Stimulated activated CD8-positive, alpha-beta memory T cell treated with anti-CD3 and anti-CD28 coated beads, Interleukin-7, amount 100 ng/mL, for 24 hours (primary cell): ENCODE measurements around the gene DDTL.

ENCODE experiments used
- DNase-seq: peaks from one replicate; pipeline ENCODE4 v3.0.0-alpha.2; 2020; ENCODE audit warnings: low read depth

The DDTL gene

DNA sequence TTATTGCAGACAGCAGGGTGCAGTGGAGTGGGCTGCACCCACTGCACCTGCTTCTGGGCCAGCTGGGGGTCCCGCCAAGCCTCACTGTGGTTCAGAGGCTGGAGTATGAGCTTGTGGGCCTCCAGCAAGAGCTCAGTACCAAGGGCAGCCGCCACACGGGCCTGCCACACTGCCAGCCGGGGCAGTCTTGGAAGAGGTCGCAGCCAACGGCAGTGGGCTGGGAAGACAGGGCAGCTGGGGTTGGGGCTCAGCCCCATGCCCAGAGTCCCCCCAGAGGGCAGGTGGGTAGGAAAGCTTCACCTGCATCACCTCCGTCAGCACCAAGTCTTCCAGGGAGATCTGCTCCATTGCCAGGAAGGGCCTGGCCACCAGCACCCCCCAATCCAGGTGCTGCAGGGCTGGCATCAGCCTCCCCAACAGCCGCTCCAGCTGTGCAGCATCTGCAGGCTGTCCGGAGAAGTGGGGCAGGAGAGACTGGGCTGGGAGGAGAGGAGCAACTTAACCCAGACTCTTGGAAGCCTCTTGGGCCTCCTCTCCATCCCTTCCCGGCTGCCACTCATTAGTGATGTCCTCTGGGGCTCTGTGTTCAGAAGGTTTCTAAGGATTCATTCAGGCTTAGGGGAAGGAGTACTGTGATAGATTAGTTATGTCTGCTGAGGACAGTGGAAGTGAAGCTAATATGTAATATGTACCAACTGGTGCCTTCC lies 39.7 kb downstream of the DDTL start:
- no peak for DNase-seq

DNA sequence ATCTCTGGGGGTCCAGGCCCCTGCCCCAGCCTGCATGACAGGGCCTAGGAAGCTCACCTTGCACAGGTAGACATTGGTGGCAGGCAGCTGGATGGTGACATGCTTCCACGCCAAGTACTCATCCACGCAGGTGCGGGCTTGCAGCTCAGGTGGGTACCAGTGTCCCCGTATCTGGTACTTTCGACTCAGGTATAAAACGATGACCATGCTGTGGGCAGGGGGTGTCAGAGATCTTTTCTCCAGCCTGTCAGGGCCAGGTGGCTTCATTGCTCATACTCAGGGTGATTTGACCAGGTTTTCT lies 40.2 kb downstream of the DDTL start:
- no peak for DNase-seq

DNA sequence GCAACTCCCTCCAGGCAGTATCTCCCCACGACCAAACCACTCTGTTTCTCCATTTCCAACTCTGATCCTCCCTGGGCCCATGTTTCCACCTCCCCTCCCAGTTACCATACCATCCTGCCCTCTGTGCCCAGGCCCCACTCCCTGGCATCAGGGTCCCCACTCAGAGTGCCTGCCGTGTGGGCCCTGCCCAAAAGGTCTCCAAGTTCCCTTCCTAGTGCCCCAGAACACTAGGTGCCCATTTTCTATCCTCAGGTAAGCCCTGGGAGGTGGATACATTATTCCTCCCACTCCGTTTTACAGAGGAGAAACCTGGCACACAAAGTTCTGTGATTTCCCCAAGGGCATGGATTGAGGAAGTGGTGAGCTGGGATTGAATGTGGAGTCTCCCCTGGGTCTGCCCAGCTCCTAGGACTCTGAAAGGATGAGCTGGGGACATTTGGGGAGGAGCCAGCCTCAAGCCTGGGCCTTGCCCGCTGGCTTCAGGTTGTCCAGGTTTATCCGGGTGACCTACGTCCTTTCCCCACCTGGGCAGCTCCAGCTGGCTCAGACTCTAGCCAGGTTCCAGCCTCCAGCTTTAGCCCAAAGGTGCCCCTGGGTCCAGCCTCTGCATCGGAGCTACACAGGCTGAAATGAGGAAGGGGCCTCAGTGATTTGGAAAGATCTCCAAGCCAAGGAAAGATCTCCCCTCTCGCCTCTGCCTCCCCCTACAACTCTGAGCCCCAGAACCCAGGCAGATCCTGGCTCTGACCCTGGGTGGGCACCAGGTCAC lies 40.7 kb downstream of the DDTL start:
- DNase-seq, result no peak

DNA sequence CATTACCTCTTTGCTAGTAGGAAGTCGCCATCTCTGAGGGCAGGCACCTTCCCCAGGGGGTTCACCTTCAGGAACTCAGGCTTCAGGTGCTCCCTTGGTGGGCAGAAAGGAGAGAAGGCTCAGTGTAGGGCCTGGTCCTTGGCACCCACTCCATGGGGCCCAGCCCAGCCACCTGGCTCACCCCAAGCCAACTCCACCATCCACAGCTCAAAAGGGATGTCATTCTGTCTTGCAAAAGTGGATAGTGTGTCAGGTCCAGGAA lies 41.3 kb downstream of the DDTL start:
- no peak for DNase-seq

DNA sequence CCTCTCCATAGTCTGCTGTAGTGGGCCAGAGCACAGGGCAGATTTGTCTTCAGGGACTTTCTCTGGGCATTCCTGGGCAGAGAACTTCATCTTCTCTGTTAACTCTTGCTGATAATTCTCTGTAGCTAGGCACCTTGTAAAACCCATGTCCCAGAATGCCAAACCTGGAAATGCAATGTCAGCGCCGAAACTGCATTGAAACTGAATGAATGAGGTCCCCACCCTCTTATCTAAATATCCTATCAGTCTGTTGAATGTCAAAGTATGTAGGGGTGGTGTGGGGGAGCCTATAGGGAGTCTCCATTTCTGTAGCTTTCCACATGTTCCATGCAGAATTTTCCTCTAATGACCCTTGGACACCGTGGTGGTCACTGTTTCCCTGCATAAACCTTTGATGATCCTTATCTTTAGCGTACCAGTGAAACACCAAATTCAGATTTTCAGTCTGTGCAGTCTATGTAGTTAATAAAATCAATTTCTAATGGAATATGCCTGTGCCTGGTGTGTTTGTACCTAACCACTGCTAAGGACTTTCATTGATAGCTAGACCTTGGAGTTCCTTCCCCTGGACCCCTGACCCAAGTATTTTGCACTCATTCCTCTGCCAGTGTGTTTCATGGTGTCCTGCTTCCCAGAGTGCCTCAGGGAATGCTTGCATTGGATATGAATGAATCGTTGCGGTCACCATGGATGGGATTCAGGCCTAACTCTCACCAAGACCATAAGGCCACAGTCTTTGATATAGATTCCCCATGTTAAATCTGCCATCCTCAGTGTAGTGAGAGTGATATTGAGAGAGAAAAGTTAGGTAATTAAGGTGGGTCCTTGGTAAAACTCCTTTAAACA lies 41.9 kb downstream of the DDTL start:
- no peak for DNase-seq

DNA sequence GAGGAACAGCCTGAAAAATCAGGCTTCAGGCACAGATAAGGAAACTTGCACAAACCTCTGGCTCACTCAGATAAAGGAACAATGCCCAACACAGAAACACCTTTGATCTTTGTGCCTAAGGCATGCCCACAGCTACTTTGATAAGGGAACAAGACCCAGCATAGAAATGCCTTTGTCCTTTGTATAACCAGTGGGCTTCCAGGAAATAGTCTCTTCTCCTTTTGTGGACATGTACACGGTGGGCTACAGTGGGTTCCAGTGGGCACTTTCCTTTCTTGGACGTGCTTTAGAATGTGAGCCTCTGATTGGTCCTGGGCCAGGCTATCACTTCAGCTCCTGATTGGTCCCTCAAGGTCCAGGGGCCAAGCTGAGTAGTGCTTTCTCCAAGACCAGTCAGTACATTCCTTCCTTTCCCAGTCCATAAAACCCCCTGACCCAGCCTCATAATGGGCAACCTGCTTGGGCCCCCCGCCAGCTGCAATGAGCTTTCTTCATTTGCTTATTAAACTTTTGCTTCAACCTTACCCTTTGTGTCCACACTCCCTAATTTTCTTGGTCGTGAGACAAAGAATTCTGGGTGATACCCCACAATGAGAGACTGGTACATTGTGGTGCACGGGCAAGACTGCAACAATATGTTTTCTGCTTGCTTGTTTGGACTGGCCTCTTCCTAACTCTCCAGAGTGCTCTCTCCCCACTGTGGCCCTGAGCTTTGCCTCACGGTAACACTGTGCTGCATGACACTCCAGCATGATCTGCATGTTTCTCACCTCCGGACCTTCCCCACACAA lies 42.7 kb downstream of the DDTL start:
- no peak for DNase-seq

DNA sequence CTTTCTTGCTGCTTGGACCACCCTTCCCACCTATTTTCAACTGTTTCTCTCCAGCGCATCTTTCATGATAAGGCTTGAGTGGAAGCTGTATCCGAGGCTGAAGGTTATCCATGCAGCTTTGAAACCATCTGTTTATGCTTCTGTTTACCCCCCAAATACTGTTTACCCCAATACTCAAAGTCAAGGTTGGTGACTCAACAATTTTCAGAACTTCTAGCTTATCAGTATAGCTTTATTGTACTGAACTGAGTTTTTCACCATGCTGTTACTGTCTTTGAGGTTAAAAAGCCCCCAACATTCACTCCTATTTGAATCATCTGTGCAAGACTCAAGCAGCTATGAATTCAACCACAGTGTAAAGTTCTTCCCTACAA lies 43.3 kb downstream of the DDTL start:
- no peak for DNase-seq

DNA sequence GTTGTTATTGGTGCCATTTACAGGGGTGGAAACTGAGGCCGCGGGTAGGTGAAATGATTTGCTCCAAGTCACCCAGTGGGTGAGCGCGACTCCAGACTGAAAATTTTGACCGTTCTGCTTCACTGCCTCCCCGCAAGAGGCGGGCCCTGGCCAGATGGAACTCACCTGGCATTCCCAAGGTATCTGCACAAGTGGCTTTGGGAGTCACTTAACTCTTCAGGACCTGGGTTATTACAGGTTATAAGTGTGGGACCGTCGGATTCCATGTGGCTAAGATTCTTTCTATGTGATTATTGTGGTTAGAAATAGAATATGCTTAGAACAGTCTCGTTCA lies 45.0 kb downstream of the DDTL start:
- no peak for DNase-seq

DNA sequence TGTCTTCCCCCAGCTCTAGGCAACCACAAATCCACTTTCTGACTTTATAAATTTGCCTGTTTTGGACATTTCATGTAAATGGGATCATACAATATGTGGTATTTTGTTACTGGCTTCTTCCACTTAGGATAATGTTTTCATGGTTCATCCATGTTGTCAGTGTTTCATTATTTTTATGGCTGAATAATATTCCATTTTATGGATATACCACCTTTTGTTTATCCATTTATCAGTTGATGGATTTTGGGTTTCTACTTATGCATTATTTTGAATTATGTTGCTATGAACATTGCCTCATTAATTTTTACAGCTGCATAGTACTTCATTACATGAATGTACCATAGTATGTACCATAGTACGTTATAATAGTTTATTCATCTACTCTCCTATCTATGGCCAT lies 49.5 kb downstream of the DDTL start:
- no peak for DNase-seq

DNA sequence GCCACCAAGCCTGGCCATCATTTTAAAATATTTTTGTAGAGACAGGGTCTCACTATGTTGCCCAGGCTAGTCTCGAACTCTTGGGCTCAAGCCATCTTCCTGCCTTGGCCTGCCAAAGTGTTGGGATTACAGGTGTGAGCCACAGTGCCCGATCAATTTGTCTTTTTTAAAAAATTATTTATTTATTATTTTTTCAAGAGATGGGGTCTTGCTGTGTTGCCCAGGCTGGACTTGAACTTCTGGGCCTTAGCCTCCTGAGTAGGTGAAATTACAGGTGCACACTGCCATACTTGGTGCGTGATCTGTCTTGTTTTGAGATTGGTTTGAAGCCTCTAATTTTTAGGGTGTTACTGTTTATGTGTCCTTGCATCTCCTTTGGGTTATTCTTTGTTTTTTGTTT lies 54.6 kb downstream of the DDTL start:
- no peak for DNase-seq
